BLaER1 (cell line): ENCODE data around the gene IGSF8.
"Not testable (repeated sequence)": the region's sequence is repeated elsewhere in the genome, so short reads cannot be mapped to it uniquely, and the experiment has no call there.

Source experiments
- H3K27ac ChIP-seq: shearing (Covaris generic); formaldehyde crosslinking; 2 replicates; pipeline ENCODE4 v1.8.1; 2022
- H3K27me3 ChIP-seq: shearing (Covaris generic); formaldehyde crosslinking; 2 replicates; pipeline ENCODE4 v1.8.1; 2022
- H3K36me3 ChIP-seq: shearing (Covaris generic); formaldehyde crosslinking; 2 replicates; pipeline ENCODE4 v1.8.1; 2022
- H3K4me1 ChIP-seq: shearing (Covaris generic); formaldehyde crosslinking; 2 replicates; pipeline ENCODE4 v1.8.1; 2022
- H3K4me2 ChIP-seq: shearing (Covaris generic); formaldehyde crosslinking; 2 replicates; pipeline ENCODE4 v1.8.1; 2022
- H3K4me3 ChIP-seq: shearing (Covaris generic); formaldehyde crosslinking; 2 replicates; pipeline ENCODE4 v1.8.1; 2022
- H3K9ac ChIP-seq: shearing (Covaris generic); formaldehyde crosslinking; 2 replicates; pipeline ENCODE4 v1.8.1; 2022
- H3K9me3 ChIP-seq: shearing (Covaris generic); formaldehyde crosslinking; 2 replicates; pipeline ENCODE4 v1.8.1; 2022
- H4K20me1 ChIP-seq: shearing (Covaris generic); formaldehyde crosslinking; 2 replicates; pipeline ENCODE4 v1.8.1; 2022
- Cebpa-rat ChIP-seq: shearing (Covaris generic); IDR thresholded peaks from 2 replicates; pipeline ENCODE4 v1.8.1; 2022

IGSF8 gene

GRCh38 chr1:160127865-160128523 lies 29.6 kb upstream of the IGSF8 start:
- Histone ChIP-seq H3K9ac (no peak overlapping the region), H3K36me3 (no peaks in the 10 kb centered on the region), H3K9me3 (no peaks in the 10 kb centered on the region), H3K27me3 (no peaks in the 10 kb centered on the region), H3K27ac (no peak overlapping the region), H3K4me2 (no peak overlapping the region), H4K20me1 (no peaks in the 10 kb centered on the region), H3K4me1 (no peaks in the 10 kb centered on the region), H3K4me3 (no peak overlapping the region)
- no peak for TF ChIP-seq Cebpa-rat

GRCh38 chr1:160127381-160127780 lies 29.0 kb upstream of the IGSF8 start:
- no peaks in the 10 kb centered on the region for H3K36me3 ChIP-seq

DNA sequence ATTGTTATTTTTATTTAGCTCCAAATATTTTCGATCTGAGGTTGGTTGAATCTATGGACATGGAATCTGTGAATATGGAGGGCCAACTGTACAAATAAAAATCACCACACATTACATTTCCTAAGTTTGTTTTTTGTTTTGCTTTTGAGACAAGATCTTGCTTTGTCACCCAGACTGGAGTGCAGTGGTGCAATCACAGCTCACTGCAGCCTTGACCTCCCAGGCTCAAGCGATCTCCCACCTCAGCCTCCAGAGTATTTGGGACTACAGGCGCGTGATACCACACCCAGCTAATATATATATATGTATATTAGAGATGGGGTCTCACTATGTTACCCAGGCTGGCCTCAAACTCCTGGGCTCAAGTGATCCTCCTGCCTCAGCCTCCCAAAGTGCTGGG lies 27.9 kb upstream of the IGSF8 start:
- H3K4me3 ChIP-seq, H3K9ac ChIP-seq, H3K9me3 ChIP-seq, H3K4me2 ChIP-seq, H3K27ac ChIP-seq, H4K20me1 ChIP-seq, H3K4me1 ChIP-seq, H3K27me3 ChIP-seq, H3K36me3 ChIP-seq: not testable (repeated sequence)

More at GRCh38 chr1:160127381-160127780, 29.0 kb upstream of the IGSF8 start:
- Histone ChIP-seq H3K4me2 (no peak overlapping the region), H3K27ac (no peak overlapping the region), H4K20me1 (no peaks in the 10 kb centered on the region), H3K27me3 (no peaks in the 10 kb centered on the region), H3K4me1 (no peaks in the 10 kb centered on the region), H3K4me3 (no peak overlapping the region), H3K9me3 (no peaks in the 10 kb centered on the region), H3K9ac (no peak overlapping the region)
- TF ChIP-seq Cebpa-rat = no peak

DNA sequence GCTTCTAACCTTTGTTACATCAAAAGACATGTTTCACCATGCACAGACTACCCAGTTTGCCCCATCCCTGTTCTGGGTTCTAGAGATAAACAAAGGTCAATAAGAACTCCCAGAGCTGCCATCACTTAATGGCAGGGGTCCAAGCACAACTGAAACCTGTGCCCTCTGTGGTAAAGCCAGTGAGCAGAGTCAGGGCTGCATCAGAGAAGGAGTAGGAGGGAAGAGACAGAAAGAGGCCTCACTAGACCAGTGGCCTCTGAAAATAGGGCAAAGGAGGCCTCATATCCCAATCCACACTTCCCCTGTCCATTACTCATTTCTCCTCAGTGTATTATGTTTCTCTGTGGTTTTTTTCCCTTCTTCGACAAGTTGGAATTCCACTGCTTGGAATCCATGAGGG lies 27.3 kb upstream of the IGSF8 start:
- no peaks in the 10 kb centered on the region for H3K36me3 ChIP-seq
- no peak overlapping the region for H3K27ac ChIP-seq
- no peak overlapping the region for H3K4me3 ChIP-seq
- no peaks in the 10 kb centered on the region for H3K27me3 ChIP-seq
- H4K20me1 ChIP-seq = no peaks in the 10 kb centered on the region
- H3K4me1 ChIP-seq = no peaks in the 10 kb centered on the region
- no peak for TF ChIP-seq Cebpa-rat
- H3K4me2 ChIP-seq = no peak overlapping the region
- H3K9me3 ChIP-seq = no peaks in the 10 kb centered on the region
- H3K9ac ChIP-seq = no peak overlapping the region

DNA sequence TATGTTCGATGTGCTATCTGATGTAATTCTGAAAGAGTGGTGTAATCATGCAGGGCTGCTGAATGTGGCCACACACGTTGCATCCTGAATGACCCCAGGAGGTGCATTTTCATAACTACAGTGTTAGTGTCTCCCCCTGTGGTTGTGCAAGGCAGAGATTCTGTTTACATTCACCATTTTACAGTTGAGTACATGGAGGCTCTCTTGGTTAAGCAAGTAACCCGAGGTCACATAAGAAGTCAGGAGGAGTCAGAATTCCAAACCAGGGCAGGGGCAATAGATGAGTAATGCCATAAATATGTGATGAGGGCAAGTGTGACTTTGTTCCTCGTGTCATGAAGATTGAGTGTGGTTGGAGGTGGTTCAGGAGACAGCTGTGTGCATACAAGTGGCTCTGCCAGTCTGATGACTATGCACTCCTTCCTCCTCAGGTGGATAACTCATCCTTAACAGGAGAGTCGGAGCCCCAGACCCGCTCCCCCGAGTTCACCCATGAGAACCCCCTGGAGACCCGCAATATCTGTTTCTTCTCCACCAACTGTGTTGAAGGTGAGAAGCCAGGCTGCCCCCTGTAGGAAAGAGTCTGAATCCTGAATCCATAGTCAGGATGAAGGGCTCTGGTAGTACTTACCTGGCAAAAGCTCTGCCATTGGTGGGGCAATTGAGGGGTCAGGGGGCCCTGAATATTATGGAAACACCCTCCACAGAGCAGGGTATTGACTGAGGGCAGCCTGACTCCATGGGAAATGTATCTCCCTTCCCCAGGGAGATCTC lies 26.5 kb upstream of the IGSF8 start:
- TF ChIP-seq Cebpa-rat = no peak
- no peaks in the 10 kb centered on the region for H3K27me3 ChIP-seq
- H3K4me3 ChIP-seq = no peak overlapping the region
- no peaks in the 10 kb centered on the region for H3K36me3 ChIP-seq
- H4K20me1 ChIP-seq = no peaks in the 10 kb centered on the region
- no peaks in the 10 kb centered on the region for H3K4me1 ChIP-seq
- no peak overlapping the region for H3K9ac ChIP-seq
- H3K4me2 ChIP-seq = no peak overlapping the region
- H3K9me3 ChIP-seq = no peaks in the 10 kb centered on the region
- H3K27ac ChIP-seq = no peak overlapping the region

- Histone ChIP-seq H3K36me3 (no peaks in the 10 kb centered on the region), H3K9ac (no peak overlapping the region), H3K27me3 (no peaks in the 10 kb centered on the region), H4K20me1 (no peaks in the 10 kb centered on the region), H3K4me1 (0 out of 2 replicates have a peak, but pooled peaks cover 6% of the 10 kb centered on the region), H3K4me2 (no peak overlapping the region), H3K27ac (no peak overlapping the region), H3K9me3 (no peaks in the 10 kb centered on the region), H3K4me3 (no peak overlapping the region)
- TF ChIP-seq Cebpa-rat = no peak
Observed at GRCh38 chr1:160123726-160124125, 25.3 kb upstream of the IGSF8 start.

GRCh38 chr1:160122978-160123495 lies 24.6 kb upstream of the IGSF8 start:
- Histone ChIP-seq H4K20me1 (no peaks in the 10 kb centered on the region), H3K4me2 (no peak overlapping the region)

DNA sequence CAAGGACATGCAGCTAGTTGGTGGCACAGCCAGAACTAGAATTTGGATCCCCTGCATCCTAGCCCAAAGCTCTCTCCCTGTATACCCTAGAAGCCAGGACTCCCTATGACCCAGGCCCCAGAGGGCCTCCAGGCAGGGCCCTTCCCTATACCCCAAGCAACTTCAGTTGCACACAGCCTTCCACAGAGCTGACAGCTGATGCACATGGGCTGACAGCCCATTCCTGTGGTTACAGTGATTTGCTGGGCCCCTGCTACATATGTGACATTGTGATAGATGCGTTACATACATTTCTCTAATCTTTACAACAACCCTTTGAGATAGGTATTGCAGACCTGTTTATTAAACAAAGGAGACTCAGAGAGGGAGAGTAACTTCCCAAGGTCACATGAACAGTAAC lies 23.0 kb upstream of the IGSF8 start:
- Histone ChIP-seq H3K27ac (no peak overlapping the region), H3K9ac (no peak overlapping the region)

More at GRCh38 chr1:160122978-160123495, 24.6 kb upstream of the IGSF8 start:
- TF ChIP-seq Cebpa-rat = no peak
- 0 out of 2 replicates have a peak, but pooled peaks cover 6% of the 10 kb centered on the region for H3K4me1 ChIP-seq
- no peak overlapping the region for H3K27ac ChIP-seq
- H3K9ac ChIP-seq = no peak overlapping the region
- H3K9me3 ChIP-seq = no peaks in the 10 kb centered on the region
- H3K36me3 ChIP-seq = no peaks in the 10 kb centered on the region
- no peaks in the 10 kb centered on the region for H3K27me3 ChIP-seq
- no peak overlapping the region for H3K4me3 ChIP-seq

DNA sequence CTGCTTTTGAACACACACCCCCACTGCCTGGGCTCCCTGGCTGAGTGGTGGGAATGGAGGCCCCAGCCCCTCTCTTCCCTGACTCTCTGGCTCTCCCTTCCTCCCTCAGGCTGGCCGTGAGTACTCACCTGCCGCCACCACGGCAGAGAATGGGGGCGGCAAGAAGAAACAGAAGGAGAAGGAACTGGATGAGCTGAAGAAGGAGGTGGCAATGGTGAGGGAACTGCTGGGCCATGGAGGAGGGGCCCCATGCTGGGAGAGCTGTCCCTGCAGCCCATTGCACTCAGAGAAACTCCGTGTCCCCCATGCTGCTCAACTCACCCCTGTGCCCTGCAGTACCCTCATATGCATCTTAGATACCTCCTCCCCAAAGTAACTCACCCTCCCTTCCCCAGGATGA lies 22.4 kb upstream of the IGSF8 start:
- Histone ChIP-seq H3K27me3 (no peaks in the 10 kb centered on the region), H3K9me3 (no peaks in the 10 kb centered on the region), H3K4me2 (no peak overlapping the region), H3K36me3 (no peaks in the 10 kb centered on the region), H3K27ac (no peak overlapping the region), H3K4me3 (no peak overlapping the region), H3K4me1 (peaks cover 9% of the 10 kb centered on the region), H3K9ac (no peak overlapping the region), H4K20me1 (no peaks in the 10 kb centered on the region)
- no peak for TF ChIP-seq Cebpa-rat

More for the DNA sequence above, 23.0 kb upstream of the IGSF8 start:
- Histone ChIP-seq H4K20me1 (no peaks in the 10 kb centered on the region), H3K27me3 (no peaks in the 10 kb centered on the region), H3K4me1 (0 out of 2 replicates have a peak, but pooled peaks cover 6% of the 10 kb centered on the region), H3K4me2 (no peak overlapping the region), H3K36me3 (no peaks in the 10 kb centered on the region), H3K4me3 (no peak overlapping the region), H3K9me3 (no peaks in the 10 kb centered on the region)
- TF ChIP-seq Cebpa-rat = no peak

DNA sequence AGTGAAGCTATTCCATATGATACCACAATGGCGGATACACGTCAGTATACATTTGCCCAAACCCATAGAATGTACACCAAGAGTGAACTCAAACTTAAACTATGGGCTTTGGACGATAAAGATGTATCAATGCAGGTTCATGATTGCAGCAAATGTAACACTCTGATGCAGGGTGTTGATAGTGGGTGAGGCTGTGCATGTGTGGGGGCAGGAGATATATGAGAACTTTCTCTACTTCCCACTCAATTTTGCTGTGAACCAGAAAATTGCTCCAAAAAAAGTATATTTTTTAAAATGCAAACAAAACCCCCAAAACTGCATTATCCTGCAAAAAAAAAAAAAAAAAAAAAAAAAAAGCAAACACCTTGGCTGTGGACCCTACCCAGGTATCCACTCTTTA lies 20.5 kb upstream of the IGSF8 start:
- Histone ChIP-seq H3K4me1 (peaks cover 21% of the 10 kb centered on the region), H3K36me3 (no peaks in the 10 kb centered on the region), H3K9ac (no peak overlapping the region), H3K27me3 (no peaks in the 10 kb centered on the region), H3K4me2 (no peak overlapping the region; the same call in 1 of the 2 replicates), H3K27ac (no peak overlapping the region), H3K9me3 (no peaks in the 10 kb centered on the region), H3K4me3 (no peak overlapping the region), H4K20me1 (no peaks in the 10 kb centered on the region)
- no peak for TF ChIP-seq Cebpa-rat
